BLaER1 (cell line): Measurements from ENCODE around the gene FNDC10.

Experiments used
- H3K27ac ChIP-seq: shearing (Covaris generic); formaldehyde crosslinking; 2 replicates; pipeline ENCODE4 v1.8.1; 2022
- H3K27me3 ChIP-seq: shearing (Covaris generic); formaldehyde crosslinking; 2 replicates; pipeline ENCODE4 v1.8.1; 2022
- H3K36me3 ChIP-seq: shearing (Covaris generic); formaldehyde crosslinking; 2 replicates; pipeline ENCODE4 v1.8.1; 2022
- H3K4me1 ChIP-seq: shearing (Covaris generic); formaldehyde crosslinking; 2 replicates; pipeline ENCODE4 v1.8.1; 2022
- H3K4me2 ChIP-seq: shearing (Covaris generic); formaldehyde crosslinking; 2 replicates; pipeline ENCODE4 v1.8.1; 2022
- H3K4me3 ChIP-seq: shearing (Covaris generic); formaldehyde crosslinking; 2 replicates; pipeline ENCODE4 v1.8.1; 2022
- H3K9ac ChIP-seq: shearing (Covaris generic); formaldehyde crosslinking; 2 replicates; pipeline ENCODE4 v1.8.1; 2022
- H3K9me3 ChIP-seq: shearing (Covaris generic); formaldehyde crosslinking; 2 replicates; pipeline ENCODE4 v1.8.1; 2022
- H4K20me1 ChIP-seq: shearing (Covaris generic); formaldehyde crosslinking; 2 replicates; pipeline ENCODE4 v1.8.1; 2022
- Cebpa-rat ChIP-seq: shearing (Covaris generic); IDR thresholded peaks from 2 replicates; pipeline ENCODE4 v1.8.1; 2022

FNDC10 gene

GRCh38 chr1:1621173-1622009 lies 21.5 kb upstream of the FNDC10 start:
- Histone ChIP-seq H3K36me3 (peaks cover 23% of the 10 kb centered on the region; the same call in 1 of the 2 replicates), H3K9ac (no peak overlapping the region), H4K20me1 (peaks cover 76% of the 10 kb centered on the region), H3K4me2 (no peak overlapping the region), H3K9me3 (no peaks in the 10 kb centered on the region), H3K4me3 (no peak overlapping the region), H3K27ac (no peak overlapping the region), H3K27me3 (no peaks in the 10 kb centered on the region), H3K4me1 (peaks cover 18% of the 10 kb centered on the region)
- TF ChIP-seq Cebpa-rat = no peak

- no peaks in the 10 kb centered on the region for H3K9me3 ChIP-seq
- peaks cover 21% of the 10 kb centered on the region for H3K4me1 ChIP-seq
- H3K9ac ChIP-seq = 0 out of 2 replicates have a peak overlapping the region, but pooled peaks have one; percentile 41
- no peak overlapping the region for H3K27ac ChIP-seq
- peaks cover 23% of the 10 kb centered on the region; the same call in 1 of the 2 replicates for H3K36me3 ChIP-seq
- no peak overlapping the region for H3K4me3 ChIP-seq
- no peaks in the 10 kb centered on the region for H3K27me3 ChIP-seq
- peaks cover 80% of the 10 kb centered on the region for H4K20me1 ChIP-seq
- no peak for TF ChIP-seq Cebpa-rat
- H3K4me2 ChIP-seq = no peak overlapping the region; the same call in 1 of the 2 replicates
Measured at GRCh38 chr1:1620433-1621139, 20.7 kb upstream of the FNDC10 start.

- Histone ChIP-seq H3K27me3 (no peaks in the 10 kb centered on the region), H3K9me3 (no peaks in the 10 kb centered on the region), H3K4me1 (peaks cover 21% of the 10 kb centered on the region), H3K4me3 (no peak overlapping the region), H3K36me3 (peaks cover 23% of the 10 kb centered on the region; the same call in 1 of the 2 replicates), H3K27ac (no peak overlapping the region), H3K4me2 (no peak overlapping the region), H3K9ac (no peak overlapping the region), H4K20me1 (peaks cover 80% of the 10 kb centered on the region)
- TF ChIP-seq Cebpa-rat = no peak
Measured at GRCh38 chr1:1619917-1620361, 20.0 kb upstream of the FNDC10 start.

DNA sequence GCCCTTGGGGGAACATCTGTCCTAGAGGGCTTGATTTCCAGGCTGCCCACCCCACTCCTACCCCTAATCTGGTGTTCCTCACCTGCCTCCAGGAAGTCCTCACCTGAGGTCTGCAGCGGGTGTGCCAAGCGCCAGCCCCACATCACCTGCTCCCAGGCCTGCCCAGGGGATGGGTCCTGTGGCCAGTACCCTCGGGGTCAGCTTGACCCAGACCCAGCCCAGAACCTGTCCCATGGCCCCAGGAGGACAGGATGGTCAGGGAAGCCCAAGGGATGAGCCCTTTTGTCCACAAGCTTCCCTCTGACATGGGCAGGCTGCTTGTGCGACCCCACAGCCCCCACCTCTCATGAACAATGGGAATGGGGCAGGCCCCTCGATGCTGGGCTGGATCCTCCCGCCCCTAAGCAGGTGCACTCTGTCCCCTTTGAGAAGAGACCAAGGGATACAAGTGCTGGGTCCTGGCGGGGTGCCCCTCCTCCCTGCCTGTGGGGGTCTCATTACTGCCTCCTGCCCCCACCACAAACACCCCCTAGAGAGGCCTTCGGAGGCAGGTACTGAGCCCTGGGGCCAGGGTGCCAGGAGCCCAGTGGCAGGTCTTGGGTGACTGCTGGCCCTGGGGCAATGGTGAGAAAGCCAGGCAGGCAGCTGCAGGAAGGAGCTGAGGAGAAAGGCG lies 18.6 kb upstream of the FNDC10 start:
- Histone ChIP-seq H3K4me3 (no peak overlapping the region), H3K4me1 (peaks cover 35% of the 10 kb centered on the region), H3K27me3 (no peaks in the 10 kb centered on the region), H3K4me2 (no peak overlapping the region), H3K36me3 (peaks cover 16% of the 10 kb centered on the region; the same call in 1 of the 2 replicates), H3K27ac (no peak overlapping the region), H3K9ac (no peak overlapping the region), H3K9me3 (no peaks in the 10 kb centered on the region), H4K20me1 (peaks cover 79% of the 10 kb centered on the region)
- TF ChIP-seq Cebpa-rat = no peak

DNA sequence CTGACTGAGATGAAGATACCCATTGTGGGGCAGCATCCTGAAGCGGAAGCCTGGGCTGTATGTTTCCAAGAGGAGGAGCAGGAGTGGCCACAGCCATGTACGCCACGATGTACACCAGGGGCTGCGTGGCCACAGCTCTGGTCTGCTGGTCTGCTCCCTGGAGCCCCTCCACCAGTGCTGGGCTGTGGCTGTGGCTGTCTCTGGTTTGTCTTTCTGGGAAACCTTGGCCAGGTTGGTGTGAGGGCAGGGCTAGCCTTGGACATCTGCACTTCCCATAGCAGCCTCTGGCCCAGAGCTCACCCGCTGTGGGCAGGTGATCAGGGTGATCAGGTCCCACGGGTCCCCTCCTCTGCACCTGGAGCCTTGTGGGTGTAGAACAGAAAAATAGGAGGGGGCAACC lies 18.0 kb upstream of the FNDC10 start:
- no peak for TF ChIP-seq Cebpa-rat

DNA sequence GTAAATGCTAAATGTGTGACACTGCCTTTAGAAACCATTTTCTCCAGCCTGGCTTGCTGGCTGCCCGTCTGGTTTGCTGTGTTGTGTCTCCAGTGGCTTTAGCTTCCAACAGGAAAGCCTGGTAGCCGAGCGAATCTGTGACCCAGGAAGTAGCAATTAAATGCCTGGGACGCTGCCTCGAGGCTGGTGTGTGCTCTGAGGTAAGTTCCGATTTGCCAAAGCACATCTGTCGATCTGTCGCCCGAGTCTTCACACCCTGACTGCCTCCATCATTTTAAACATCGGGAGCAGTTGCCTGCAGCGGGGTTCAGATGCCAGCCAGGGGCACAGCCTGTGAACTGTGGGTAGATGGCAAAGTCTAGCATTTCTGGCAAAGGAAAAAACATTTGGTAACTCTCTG lies 17.6 kb upstream of the FNDC10 start:
- Histone ChIP-seq H3K4me1 (peaks cover 38% of the 10 kb centered on the region), H3K9ac (peak overlapping the region; percentile 97; the same call in 1 of the 2 replicates), H3K27me3 (no peaks in the 10 kb centered on the region), H3K4me3 (no peak overlapping the region), H3K4me2 (peak overlapping the region; percentile 99), H3K36me3 (peaks cover 16% of the 10 kb centered on the region; the same call in 1 of the 2 replicates), H4K20me1 (peaks cover 69% of the 10 kb centered on the region), H3K27ac (no peak overlapping the region), H3K9me3 (no peaks in the 10 kb centered on the region)
- TF ChIP-seq Cebpa-rat = no peak

More for the DNA sequence above, 18.0 kb upstream of the FNDC10 start:
- Histone ChIP-seq H3K9ac (0 out of 2 replicates have a peak overlapping the region, but pooled peaks have one; percentile 97), H3K9me3 (no peaks in the 10 kb centered on the region), H3K27me3 (no peaks in the 10 kb centered on the region), H3K4me3 (no peak overlapping the region), H3K36me3 (peaks cover 16% of the 10 kb centered on the region; the same call in 1 of the 2 replicates), H4K20me1 (peaks cover 73% of the 10 kb centered on the region), H3K4me2 (no peak overlapping the region; the same call in 1 of the 2 replicates), H3K4me1 (peaks cover 38% of the 10 kb centered on the region), H3K27ac (no peak overlapping the region)

DNA sequence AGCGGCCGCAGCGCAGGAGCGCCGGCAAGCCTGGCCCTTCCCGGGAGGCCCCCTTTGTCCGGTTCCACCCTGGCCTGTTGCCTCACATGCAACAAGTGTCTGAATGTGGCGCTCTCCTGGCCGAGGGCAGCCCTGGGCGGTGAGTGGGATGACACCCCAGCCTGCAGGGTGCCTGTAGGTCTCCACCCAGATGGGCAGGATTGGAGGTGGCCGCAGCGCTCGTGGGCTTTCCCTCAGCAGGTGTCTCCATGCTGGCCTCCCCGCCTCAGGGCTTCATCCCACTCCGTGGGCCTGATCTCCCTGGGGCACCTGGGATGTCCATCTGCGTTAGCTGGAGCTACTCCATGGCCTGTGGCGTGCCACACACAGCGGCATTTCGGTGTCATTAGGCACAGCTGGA lies 16.9 kb upstream of the FNDC10 start:
- Histone ChIP-seq H3K9me3 (no peaks in the 10 kb centered on the region), H3K36me3 (peaks cover 16% of the 10 kb centered on the region; the same call in 1 of the 2 replicates), H4K20me1 (peaks cover 62% of the 10 kb centered on the region), H3K4me1 (peaks cover 41% of the 10 kb centered on the region), H3K9ac (peak overlapping the region; percentile 97), H3K27me3 (no peaks in the 10 kb centered on the region), H3K27ac (no peak overlapping the region), H3K4me2 (peak overlapping the region; percentile 99), H3K4me3 (peak overlapping the region; percentile 85)
- TF ChIP-seq Cebpa-rat = no peak

- Histone ChIP-seq H3K9me3 (no peaks in the 10 kb centered on the region), H3K36me3 (peaks cover 16% of the 10 kb centered on the region; the same call in 1 of the 2 replicates), H3K4me2 (peak overlapping the region; percentile 99), H3K9ac (peak overlapping the region; percentile 97), H3K27ac (peak overlapping the region; percentile 99), H3K27me3 (no peaks in the 10 kb centered on the region), H3K4me3 (peak overlapping the region; percentile 85), H4K20me1 (peaks cover 56% of the 10 kb centered on the region), H3K4me1 (peaks cover 47% of the 10 kb centered on the region)
- no peak for TF ChIP-seq Cebpa-rat
Measured at GRCh38 chr1:1616045-1616790, 16.3 kb upstream of the FNDC10 start.
